ENCODE results near the gene NAGA. TPM values are rescaled to one million over a fixed set of nuclear protein-coding genes. Genes with fewer than 3 reads are reported as not detected.
A peak's percentile ranks its signal among the peaks of the same experiment; 100 is the strongest.
"Not testable (repeated sequence)": the region's sequence is repeated elsewhere in the genome, so short reads cannot be mapped to it uniquely, and the experiment has no call there.

The NAGA gene
- total and polyA plus RNA-seq, 9 of the 15 experiments (the other 6 are each of a cell fraction or from before 2014, with no cell fraction given): 6.5 to 20.6 (median 17.4) TPM

DNA sequence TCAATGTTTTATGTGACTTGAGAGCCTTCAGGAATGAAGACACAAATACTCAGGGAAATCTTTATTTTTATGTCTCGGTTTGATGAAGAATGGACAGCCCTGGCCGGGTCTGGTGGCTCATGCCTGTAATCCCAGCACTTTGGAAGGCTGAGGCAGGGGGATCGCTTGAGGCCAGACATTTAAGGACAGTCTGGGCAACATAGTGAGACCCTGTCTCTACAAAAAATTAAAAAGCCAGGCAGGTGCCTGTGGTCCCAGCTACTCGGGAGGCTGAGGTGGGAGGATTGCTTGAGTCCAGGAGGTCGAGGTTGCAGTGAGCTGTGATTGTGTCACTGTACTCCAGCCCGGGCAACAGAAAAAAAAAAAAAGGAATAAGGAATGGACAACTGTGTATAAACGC, 896 bp upstream of the NAGA start:
- POLR2A ChIA-PET; FAIRE-seq; H3K9me1 ChIP-seq (ENCODE audit: control insufficient read depth, insufficient read depth, low read length); H3K27me3 ChIP-seq (ENCODE audit: control insufficient read depth in 2 of 2, insufficient read depth in 2 of 2, low read length in 2 of 2); CTCF ChIA-PET (ENCODE audit: low intra/inter-chr PET ratio); DNase-seq (ENCODE audit: extremely low read depth in 1 of 4, low spot score in 3 of 4); BruUV-seq (replicated peaks); in situ Hi-C loops (cut with MboI); H3K9me3 ChIP-seq (replicated peaks; ENCODE audit: control insufficient read depth, insufficient read depth, low read depth, low read length); H4K20me1 ChIP-seq (replicated peaks; ENCODE audit: control insufficient read depth, insufficient read depth, low read length); ATAC-seq: not testable (repeated sequence)
- peaks cover 21% of the 10 kb centered on the region; the same call in 1 of the 3 replicates for H3K36me3 ChIP-seq (ENCODE audit: control insufficient read depth, insufficient read depth, low read length)
- peak overlapping the region; percentile 84; the same call in 2 of the 3 replicates for H3K27ac ChIP-seq (ENCODE audit: extremely low read depth, low read depth, low read length)
- peak overlapping the region; percentile 54 for H3K4me3 ChIP-seq
- peak overlapping the region; percentile 97 for H3K4me2 ChIP-seq (ENCODE audit: insufficient read depth, low read length)
- peak overlapping the region; percentile 91; the same call in 1 of the 2 replicates for H2AFZ ChIP-seq (ENCODE audit: low read depth, low read length)
- peaks cover 19 to 42% of the 10 kb centered on the region in 2 experiments; a peak in 4 of 5 replicates for H3K4me1 ChIP-seq (replicated peaks in 1 of 2; ENCODE audit: control insufficient read depth in 2 of 2, insufficient read depth in 2 of 2, low read length in 2 of 2)
- intact Hi-C loops (cut with micrococcal nuclease): loop anchor here (10.0 kb wide), 1 partner anchor 107 kb away; the partner anchor contains the start of gene SEPTIN3
- H3K9ac ChIP-seq (ENCODE audit: insufficient read depth in 1 of 2, low read depth in 2 of 2, low read length in 2 of 2): peak overlapping the region; percentile 66 to 81; a peak in 3 of 4 replicates
- WGBS (ENCODE audit: insufficient coverage, low coverage, missing lambda C conversion rate): 22% methylated on average over 5 of the region's 7 CpGs
- peaks cover 21% of the 10 kb centered on the region for H3K79me2 ChIP-seq (ENCODE audit: control insufficient read depth, insufficient read depth, low read length)

- peak overlapping the region; percentile 54 for H3K4me3 ChIP-seq
- H2AFZ ChIP-seq (ENCODE audit: low read depth, low read length): peak overlapping the region; percentile 91
- in situ Hi-C loops (cut with MboI): no loop called here
- peak; percentile 63 for FAIRE-seq
- peak; percentile 32 for ATAC-seq
- no peaks in the 10 kb centered on the region for H3K27me3 ChIP-seq (ENCODE audit: control insufficient read depth in 2 of 2, insufficient read depth in 2 of 2, low read length in 2 of 2)
- no peaks in the 10 kb centered on the region for H4K20me1 ChIP-seq (replicated peaks; ENCODE audit: control insufficient read depth, insufficient read depth, low read length)
- peak overlapping the region; percentile 81 to 88 for H3K9ac ChIP-seq (ENCODE audit: insufficient read depth in 1 of 2, low read depth in 2 of 2, low read length in 2 of 2)
- peak in 2 of 4 experiments; percentile 19 to 37 for DNase-seq (ENCODE audit: extremely low read depth in 1 of 4, low spot score in 3 of 4)
- peaks cover 21% of the 10 kb centered on the region for H3K79me2 ChIP-seq (ENCODE audit: control insufficient read depth, insufficient read depth, low read length)
- peaks cover 19 to 42% of the 10 kb centered on the region in 2 experiments; a peak in 4 of 5 replicates for H3K4me1 ChIP-seq (replicated peaks in 1 of 2; ENCODE audit: control insufficient read depth in 2 of 2, insufficient read depth in 2 of 2, low read length in 2 of 2)
- peak overlapping the region; percentile 97 for H3K4me2 ChIP-seq (ENCODE audit: insufficient read depth, low read length)
- peaks cover 2% of the 10 kb centered on the region for H3K9me1 ChIP-seq (ENCODE audit: control insufficient read depth, insufficient read depth, low read length)
- BruUV-seq (replicated peaks): TSS peak; percentile 82
- H3K36me3 ChIP-seq (ENCODE audit: control insufficient read depth, insufficient read depth, low read length): peaks cover 30% of the 10 kb centered on the region; the same call in 2 of the 3 replicates
- H3K27ac ChIP-seq (ENCODE audit: extremely low read depth, low read depth, low read length): peak overlapping the region; percentile 84
- intact Hi-C loops (cut with micrococcal nuclease): loop anchor here (10.0 kb wide), 1 partner anchor 105 kb away; the partner anchor contains the start of gene SEPTIN3
- ChIA-PET CTCF (ENCODE audit: low intra/inter-chr PET ratio) (no interaction called here), POLR2A (interaction anchor here (0.6 to 1.6 kb wide), 7 partner anchors 9 to 491 kb away, joined by 3 to 7 read pairs (median 3); partner anchors contain the start of genes NDUFA6 and SMDT1)
- no peaks in the 10 kb centered on the region for H3K9me3 ChIP-seq (replicated peaks; ENCODE audit: control insufficient read depth, insufficient read depth, low read depth, low read length)
- 2% methylated on average over 18 of the region's 19 CpGs for WGBS (ENCODE audit: insufficient coverage, low coverage, missing lambda C conversion rate)
- TF ChIP-seq, protein P1, sequence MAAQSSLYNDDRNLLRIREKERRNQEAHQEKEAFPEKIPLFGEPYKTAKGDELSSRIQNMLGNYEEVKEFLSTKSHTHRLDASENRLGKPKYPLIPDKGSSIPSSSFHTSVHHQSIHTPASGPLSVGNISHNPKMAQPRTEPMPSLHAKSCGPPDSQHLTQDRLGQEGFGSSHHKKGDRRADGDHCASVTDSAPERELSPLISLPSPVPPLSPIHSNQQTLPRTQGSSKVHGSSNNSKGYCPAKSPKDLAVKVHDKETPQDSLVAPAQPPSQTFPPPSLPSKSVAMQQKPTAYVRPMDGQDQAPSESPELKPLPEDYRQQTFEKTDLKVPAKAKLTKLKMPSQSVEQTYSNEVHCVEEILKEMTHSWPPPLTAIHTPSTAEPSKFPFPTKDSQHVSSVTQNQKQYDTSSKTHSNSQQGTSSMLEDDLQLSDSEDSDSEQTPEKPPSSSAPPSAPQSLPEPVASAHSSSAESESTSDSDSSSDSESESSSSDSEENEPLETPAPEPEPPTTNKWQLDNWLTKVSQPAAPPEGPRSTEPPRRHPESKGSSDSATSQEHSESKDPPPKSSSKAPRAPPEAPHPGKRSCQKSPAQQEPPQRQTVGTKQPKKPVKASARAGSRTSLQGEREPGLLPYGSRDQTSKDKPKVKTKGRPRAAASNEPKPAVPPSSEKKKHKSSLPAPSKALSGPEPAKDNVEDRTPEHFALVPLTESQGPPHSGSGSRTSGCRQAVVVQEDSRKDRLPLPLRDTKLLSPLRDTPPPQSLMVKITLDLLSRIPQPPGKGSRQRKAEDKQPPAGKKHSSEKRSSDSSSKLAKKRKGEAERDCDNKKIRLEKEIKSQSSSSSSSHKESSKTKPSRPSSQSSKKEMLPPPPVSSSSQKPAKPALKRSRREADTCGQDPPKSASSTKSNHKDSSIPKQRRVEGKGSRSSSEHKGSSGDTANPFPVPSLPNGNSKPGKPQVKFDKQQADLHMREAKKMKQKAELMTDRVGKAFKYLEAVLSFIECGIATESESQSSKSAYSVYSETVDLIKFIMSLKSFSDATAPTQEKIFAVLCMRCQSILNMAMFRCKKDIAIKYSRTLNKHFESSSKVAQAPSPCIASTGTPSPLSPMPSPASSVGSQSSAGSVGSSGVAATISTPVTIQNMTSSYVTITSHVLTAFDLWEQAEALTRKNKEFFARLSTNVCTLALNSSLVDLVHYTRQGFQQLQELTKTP (IDR thresholded peaks at IDR 0.05; ENCODE audit: low read depth in 1 of 2, partially characterized antibody in 2 of 2): no peak
- TF ChIP-seq EGR1 (conservative IDR thresholded peaks at IDR 0.05): no peak
- peak; percentile 17; the same call in 1 of the 2 replicates for TF ChIP-seq ZNF589 (CRISPR knock-in tag; IDR thresholded peaks at IDR 0.05; ENCODE audit: low read depth)
- TF ChIP-seq FUS (optimal IDR thresholded peaks at IDR 0.05; ENCODE audit: low read depth, low read length): no peak
- TF ChIP-seq HDGF (IDR thresholded peaks at IDR 0.05): no peak
- TF ChIP-seq ZNF347 (CRISPR knock-in tag; IDR thresholded peaks at IDR 0.05; ENCODE audit: low read depth): no peak
- no peak for TF ChIP-seq ZNF3 (CRISPR knock-in tag; IDR thresholded peaks at IDR 0.05)
- no peak for TF ChIP-seq GATAD2A (IDR thresholded peaks at IDR 0.05)
- no peak for TF ChIP-seq PYGO2 (tag; IDR thresholded peaks at IDR 0.05)
- no peak for TF ChIP-seq RUNX1 (IDR thresholded peaks at IDR 0.05; ENCODE audit: low read depth)
These were observed 653 bp downstream of the NAGA start for GRCh38 chr22:42069801-42070516.

Data from K562 (cell line).